B cell (primary cell): Measurements from ENCODE around the gene FIBCD1. TPM values are rescaled to one million over a fixed set of nuclear protein-coding genes. Genes with fewer than 3 reads are reported as not detected.

Experiments used
- ATAC-seq: fragments of 200-7000 bp; cut with Tn5 transposase; one replicate; pipeline ENCODE4 v1.10.0; 2021; ENCODE audit warnings: low read depth, mild to moderate bottlenecking, moderate number of reproducible peaks, moderate library complexity
- CTCF ChIA-PET: fragments of 350-600 bp; sonication (Branson Sonifier 250); formaldehyde crosslinking; loops from one replicate; lab custom pipeline; 2021; ENCODE audit warnings: antibody characterized with exemption, inconsistent platforms; lab: Charles Lee
- POLR2A ChIA-PET: fragments of 350-600 bp; sonication (Branson Sonifier 250); formaldehyde crosslinking; loops from one replicate; lab custom pipeline; 2021; ENCODE audit warnings: antibody characterized with exemption; lab: Charles Lee
- DNase-seq: peaks from one replicate; pipeline ENCODE4 v3.0.0; 2013
- H2AFZ ChIP-seq: 2 replicates; pipeline ENCODE4 v1.6.1; 2012; ENCODE audit warnings: mild to moderate bottlenecking, low read depth, low read length; ENCODE audit not compliant: insufficient read depth, poor library complexity, severe bottlenecking
- H3K27ac ChIP-seq, 2 donors: 1 replicate in 1 of 2; 2 replicates in 1 of 2; pipeline ENCODE4 v1.5.1; 2012 to 2013; ENCODE audit warnings: low read length in 2 of 2, mild to moderate bottlenecking in 2 of 2, moderate library complexity in 1 of 2
- H3K27me3 ChIP-seq, 4 experiments: fragments of 200-600 bp in 1 of 4; sonication (generic) in 1 of 4; replicated peaks in 1 of 4; 1 replicate in 2 of 4; 2 replicates in 2 of 4; pipeline versions ENCODE4 v1.6.1 to v1.7.0; 2013 to 2016; ENCODE audit warnings: low read length in 3 of 4, mild to moderate bottlenecking in 2 of 4, mixed read lengths in 1 of 4, moderate library complexity in 1 of 4; ENCODE audit not compliant: insufficient read depth in 4 of 4, control insufficient read depth in 3 of 4; ENCODE audit errors: control extremely low read depth in 1 of 4
- H3K36me3 ChIP-seq, 2 experiments: replicated peaks in 1 of 2; 1 replicate in 1 of 2; 2 replicates in 1 of 2; pipeline versions ENCODE4 v1.6.1 to v1.7.1; 2013; ENCODE audit warnings: low read length in 1 of 2; ENCODE audit not compliant: insufficient read depth in 2 of 2, control insufficient read depth in 1 of 2; ENCODE audit errors: control extremely low read depth in 1 of 2, extremely low read depth in 1 of 2
- H3K4me1 ChIP-seq, 2 donors: fragments of 200-600 bp in 1 of 2; sonication (generic) in 1 of 2; 1 replicate in 1 of 2; 2 replicates in 1 of 2; pipeline versions ENCODE4 v1.5.1 to v1.6.1; 2013 to 2017; ENCODE audit warnings: low read length in 2 of 2; ENCODE audit not compliant: control insufficient read depth in 2 of 2, insufficient read depth in 2 of 2
- H3K4me2 ChIP-seq: replicated peaks from 2 replicates; pipeline ENCODE3; 2012; ENCODE audit warnings: mild to moderate bottlenecking, low read depth, low read length; ENCODE audit not compliant: poor library complexity, severe bottlenecking
- H3K4me3 ChIP-seq, 5 experiments: fragments of 200-600 bp in 1 of 5; sonication (generic) in 1 of 5; 1 replicate in 3 of 5; 2 replicates in 2 of 5; pipeline versions ENCODE4 v1.5.1 to v1.7.0; 2011 to 2016; ENCODE audit warnings: low read length in 4 of 5, mild to moderate bottlenecking in 4 of 5, low read depth in 2 of 5, control low read depth in 1 of 5, moderate library complexity in 1 of 5; ENCODE audit not compliant: insufficient read depth in 1 of 5; ENCODE audit errors: control extremely low read depth in 1 of 5, extremely low read depth in 1 of 5
- H3K79me2 ChIP-seq: fragments of 200-600 bp; sonication (generic); one replicate; pipeline ENCODE4 v1.6.0; 2016; ENCODE audit warnings: low read length; ENCODE audit not compliant: control insufficient read depth, insufficient read depth
- H3K9ac ChIP-seq: fragments of 200-600 bp; sonication (generic); 2 replicates; pipeline ENCODE4 v1.6.1; 2017; ENCODE audit warnings: mild to moderate bottlenecking, low read length, moderate library complexity
- H3K9me3 ChIP-seq, 3 donors: one replicate each; pipeline versions ENCODE4 v1.6.1 to v1.7.1; 2013; ENCODE audit warnings: low read length in 2 of 3; ENCODE audit not compliant: control insufficient read depth in 2 of 3, insufficient read depth in 1 of 3; ENCODE audit errors: control extremely low read depth in 1 of 3
- H4K20me1 ChIP-seq: 2 replicates; pipeline ENCODE4 v1.6.0; 2012; ENCODE audit warnings: mild to moderate bottlenecking, low read length; ENCODE audit not compliant: insufficient read depth, control insufficient read depth, poor library complexity, severe bottlenecking
- H3K27ac Mint-ChIP-seq: one replicate; pipeline ENCODE4 v1.8.0; 2021; ENCODE audit warnings: mixed read lengths
- H3K27me3 Mint-ChIP-seq: one replicate; pipeline ENCODE4 v1.8.0; 2021; ENCODE audit warnings: mixed read lengths
- H3K4me1 Mint-ChIP-seq: one replicate; pipeline ENCODE4 v1.8.0; 2021; ENCODE audit warnings: mixed read lengths
- H3K4me3 Mint-ChIP-seq: one replicate; pipeline ENCODE4 v1.8.0; 2021; ENCODE audit warnings: mixed read lengths
- H3K9me3 Mint-ChIP-seq: one replicate; pipeline ENCODE4 v1.8.0; 2022; ENCODE audit warnings: mixed read lengths; ENCODE audit not compliant: insufficient read depth
- EZH2 ChIP-seq: IDR thresholded peaks from 2 replicates; pipeline ENCODE4 v1.6.1; 2012; ENCODE audit warnings: borderline replicate concordance, low read depth, mild to moderate bottlenecking, moderate library complexity, low read length; ENCODE audit not compliant: insufficient read depth, poor library complexity, severe bottlenecking
- WGBS: methylation state at CpG from one replicate; pipeline ENCODE4 v1.1.5; 2013; ENCODE audit warnings: missing lambda C conversion rate; ENCODE audit not compliant: insufficient coverage; 5-methylcytosine and 5-hydroxymethylcytosine counted together
- intact Hi-C: fragments of 100-400 bp; cut with micrococcal nuclease; formaldehyde crosslinking; loops from one replicate; pipeline ENCODE4 v1.10.0; 2022
- polyA plus RNA-seq: library from polyadenylated mRNA; depleted of rRNA; stranded (reverse); fragments of >200 nt; gene quantifications from 2 replicates; pipeline ENCODE4 v1.2.3, GENCODE V29; 2012
- total RNA-seq, 2 donors: library from RNA; stranded (reverse); fragments of 120-200 nt in 1 of 2; gene quantifications; 1 replicate in 1 of 2; 2 replicates in 1 of 2; pipeline versions ENCODE4 v1.2.3 to v1.2.4, GENCODE V29; 2013 to 2022
- TF ChIP-seq, protein P1 (sequence below): fragments of 200-600 bp; IDR thresholded peaks from one replicate; pipeline ENCODE4 v1.8.0; 2022; ENCODE audit warnings: antibody characterized with exemption, mild to moderate bottlenecking

Gene FIBCD1
- total and polyA plus RNA-seq, 2 donors (not counting 1 experiment from before 2014, with no cell fraction given) = not detected

DNA sequence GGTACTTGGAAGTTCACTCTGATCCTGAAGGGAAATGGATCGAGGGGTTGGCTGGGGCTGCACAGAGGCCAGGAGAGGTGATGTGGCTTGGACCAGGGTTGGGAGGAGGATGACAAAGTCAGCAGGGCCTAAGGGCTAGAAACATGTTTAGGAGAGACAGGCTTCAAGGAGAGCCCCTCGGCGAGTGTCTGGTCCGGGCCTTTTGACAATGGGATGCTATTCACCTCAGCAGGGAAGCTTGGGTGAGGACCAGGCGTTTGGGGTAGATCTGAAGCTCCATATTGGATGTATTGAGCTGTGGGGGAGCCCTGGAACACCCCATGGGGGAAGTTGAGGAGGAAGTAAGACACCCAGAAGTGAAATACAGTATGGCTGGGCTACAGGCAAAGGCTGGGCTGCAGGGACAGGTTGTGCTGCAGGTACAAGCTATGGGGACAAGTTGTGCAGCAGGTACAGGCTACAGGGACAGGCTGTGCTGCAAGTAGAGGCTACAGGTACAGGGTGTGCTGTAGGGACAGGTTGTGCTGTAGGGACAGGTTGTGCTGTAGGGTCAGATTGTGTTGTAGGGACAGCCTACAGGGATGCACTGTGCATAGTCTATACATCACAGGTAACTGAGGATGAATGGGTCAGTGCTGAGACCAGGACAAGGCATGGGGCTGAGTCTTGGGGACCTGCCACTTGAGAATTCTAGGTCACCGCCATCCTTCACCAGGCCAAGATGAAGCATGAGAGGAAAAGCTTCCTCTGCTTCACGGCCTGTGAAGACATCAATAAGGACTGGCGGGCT lies 22.7 kb upstream of the FIBCD1 start:
- no peak overlapping the region for H2AFZ ChIP-seq
- H3K27ac ChIP-seq = no peak overlapping the region
- H4K20me1 ChIP-seq = no peaks in the 10 kb centered on the region
- peaks cover 2% of the 10 kb centered on the region for H3K9me3 Mint-ChIP-seq
- no peaks in the 10 kb centered on the region for H3K79me2 ChIP-seq
- no peak overlapping the region for H3K27ac Mint-ChIP-seq
- WGBS = 90% methylated on average over 8 of the region's 8 CpGs
- TF ChIP-seq EZH2 = no peak
- TF ChIP-seq, protein P1, sequence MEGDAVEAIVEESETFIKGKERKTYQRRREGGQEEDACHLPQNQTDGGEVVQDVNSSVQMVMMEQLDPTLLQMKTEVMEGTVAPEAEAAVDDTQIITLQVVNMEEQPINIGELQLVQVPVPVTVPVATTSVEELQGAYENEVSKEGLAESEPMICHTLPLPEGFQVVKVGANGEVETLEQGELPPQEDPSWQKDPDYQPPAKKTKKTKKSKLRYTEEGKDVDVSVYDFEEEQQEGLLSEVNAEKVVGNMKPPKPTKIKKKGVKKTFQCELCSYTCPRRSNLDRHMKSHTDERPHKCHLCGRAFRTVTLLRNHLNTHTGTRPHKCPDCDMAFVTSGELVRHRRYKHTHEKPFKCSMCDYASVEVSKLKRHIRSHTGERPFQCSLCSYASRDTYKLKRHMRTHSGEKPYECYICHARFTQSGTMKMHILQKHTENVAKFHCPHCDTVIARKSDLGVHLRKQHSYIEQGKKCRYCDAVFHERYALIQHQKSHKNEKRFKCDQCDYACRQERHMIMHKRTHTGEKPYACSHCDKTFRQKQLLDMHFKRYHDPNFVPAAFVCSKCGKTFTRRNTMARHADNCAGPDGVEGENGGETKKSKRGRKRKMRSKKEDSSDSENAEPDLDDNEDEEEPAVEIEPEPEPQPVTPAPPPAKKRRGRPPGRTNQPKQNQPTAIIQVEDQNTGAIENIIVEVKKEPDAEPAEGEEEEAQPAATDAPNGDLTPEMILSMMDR = no peak
- no peaks in the 10 kb centered on the region for H3K36me3 ChIP-seq
- H3K4me3 ChIP-seq = no peak overlapping the region
- no peaks in the 10 kb centered on the region for H3K4me1 Mint-ChIP-seq
- intact Hi-C loops = no loop called here
- ChIA-PET CTCF (no interaction called here), POLR2A (no interaction called here)
- peaks cover 0 to 4% (median 0%) of the 10 kb centered on the region in 4 experiments for H3K27me3 ChIP-seq
- DNase-seq = no peak
- ATAC-seq = no peak
- H3K9me3 ChIP-seq = peaks cover 0 to 22% (median 0%) of the 10 kb centered on the region in 3 donors
- no peak overlapping the region for H3K4me2 ChIP-seq
- H3K27me3 Mint-ChIP-seq = peaks cover 12% of the 10 kb centered on the region
- H3K4me1 ChIP-seq = no peaks in the 10 kb centered on the region
- no peak overlapping the region for H3K9ac ChIP-seq
- no peak overlapping the region for H3K4me3 Mint-ChIP-seq
